HG03060 (cell line): Measurements from ENCODE around the gene OR6B3.

Source experiments
- ATAC-seq: cut with Tn5 transposase; IDR thresholded peaks from one replicate; pipeline ENCODE4 v1.9.1; 2021; ENCODE audit warnings: low read depth, moderate number of reproducible peaks; ENCODE audit not compliant: unreplicated experiment

Gene OR6B3

DNA sequence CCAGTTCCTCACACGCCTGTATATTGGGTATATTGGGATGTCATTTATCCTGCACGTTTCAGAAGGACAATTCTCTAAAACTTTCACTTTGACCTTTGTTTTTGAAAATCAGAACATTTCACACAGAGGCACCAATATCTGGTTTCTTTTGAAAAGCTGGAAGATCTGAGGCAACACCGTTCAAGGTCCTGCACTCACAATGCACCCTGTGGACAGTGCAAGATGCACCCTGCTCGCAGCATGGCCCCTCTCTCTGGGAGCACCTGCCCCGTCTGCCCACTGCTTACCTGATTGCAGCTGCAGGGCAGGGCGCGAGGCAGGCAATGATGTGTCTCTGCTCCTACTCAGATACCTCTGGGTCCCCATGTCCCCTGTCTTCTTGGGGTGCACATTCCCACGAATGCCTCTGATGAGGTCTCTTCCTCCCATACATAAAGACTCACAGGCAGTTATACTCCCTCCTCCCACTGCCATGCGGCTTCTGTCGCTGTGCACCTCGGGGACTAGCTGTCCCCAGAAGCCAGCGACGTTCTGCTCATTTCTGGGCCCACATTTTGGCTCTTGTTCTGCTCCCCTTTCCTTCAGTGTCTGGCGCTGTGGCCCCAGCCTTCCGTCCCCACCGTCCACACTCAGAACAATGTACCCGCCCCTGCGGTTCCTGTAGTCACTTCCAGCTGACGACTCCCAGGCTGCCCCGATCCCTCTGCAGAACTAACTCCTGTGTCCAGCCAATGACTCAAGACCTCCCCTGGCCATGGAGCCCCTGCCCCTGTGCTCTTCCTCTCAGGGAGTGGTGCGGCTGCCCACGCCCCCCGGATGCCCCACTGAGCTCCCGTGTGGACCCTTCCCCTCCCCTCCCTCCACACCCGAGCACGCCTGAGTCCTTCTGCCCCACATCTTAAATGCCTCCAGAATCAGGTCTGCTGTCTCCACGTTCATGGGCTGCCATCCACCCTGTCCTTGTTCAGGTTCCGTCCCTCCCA is at the start of gene OR6B3:
Gene OR6B3, minus strand, starts transcription at position 349 of the 983 bp plus-strand sequence.
- no peak for ATAC-seq

DNA sequence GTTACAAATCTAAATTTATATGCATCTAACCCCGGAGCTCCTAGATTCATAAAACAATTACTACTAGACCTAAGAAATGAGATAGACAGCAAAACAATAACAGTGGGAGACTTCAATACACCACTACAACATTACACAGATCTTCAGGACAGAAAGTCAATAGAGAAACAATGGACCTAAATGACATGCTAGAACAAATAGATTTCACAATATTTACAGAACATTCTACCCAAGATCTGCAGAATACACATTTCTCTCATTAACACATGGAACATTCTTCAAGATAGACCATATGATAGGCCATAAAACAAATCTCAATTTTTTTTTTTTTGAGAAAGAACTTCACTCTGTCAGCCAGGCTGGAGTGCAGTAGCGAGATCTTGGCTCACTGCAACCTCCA is 45.0 kb upstream of the OR6B3 start:
- no peak for ATAC-seq

- no peak for ATAC-seq
These were observed 42.5 kb upstream of the OR6B3 start for GRCh38 chr2:240095556-240096523.

DNA sequence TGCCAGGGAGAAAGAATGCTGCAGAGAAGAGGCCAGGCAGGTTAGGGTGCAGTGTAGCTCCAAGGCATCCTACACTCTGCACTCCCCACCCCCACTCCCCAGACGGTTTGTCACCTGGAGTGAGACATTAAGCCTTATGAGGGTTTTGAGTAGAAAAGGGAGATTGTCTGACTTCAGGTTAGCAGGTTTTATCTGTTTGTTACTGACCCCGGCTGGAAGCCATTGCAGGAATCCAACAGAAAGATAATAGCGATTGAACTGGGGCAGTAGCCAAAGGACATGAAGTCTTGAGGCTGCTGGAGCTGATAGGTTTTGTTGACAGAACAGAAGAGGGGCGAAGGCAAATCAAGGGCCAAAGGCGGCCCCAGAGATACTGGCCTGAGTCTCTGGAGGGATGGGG is 36.0 kb upstream of the OR6B3 start:
- no peak for ATAC-seq

DNA sequence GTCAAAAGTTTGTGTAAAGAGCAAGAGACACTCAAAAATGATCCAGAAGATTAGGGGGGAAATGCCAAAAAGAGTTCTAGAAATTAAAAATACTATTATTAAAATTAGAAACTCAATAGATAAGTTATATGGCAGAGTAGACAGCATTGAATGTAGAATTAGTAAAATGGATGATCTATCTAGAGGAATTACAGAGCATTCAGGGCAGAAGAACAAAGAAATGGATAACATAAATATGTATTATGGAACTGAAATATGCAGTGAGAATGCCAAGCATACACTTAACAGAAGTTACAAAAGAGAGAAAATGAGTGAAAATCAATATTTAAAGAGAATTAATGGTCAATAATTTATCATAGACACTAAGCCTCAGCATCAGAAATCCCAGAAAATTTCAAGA is 33.2 kb upstream of the OR6B3 start:
- no peak for ATAC-seq

GRCh38 chr2:240078631-240079030 is 25.3 kb upstream of the OR6B3 start:
- no peak for ATAC-seq

GRCh38 chr2:240077442-240077841 is 24.1 kb upstream of the OR6B3 start:
- no peak for ATAC-seq

GRCh38 chr2:240074545-240074944 is 21.2 kb upstream of the OR6B3 start:
- no peak for ATAC-seq

DNA sequence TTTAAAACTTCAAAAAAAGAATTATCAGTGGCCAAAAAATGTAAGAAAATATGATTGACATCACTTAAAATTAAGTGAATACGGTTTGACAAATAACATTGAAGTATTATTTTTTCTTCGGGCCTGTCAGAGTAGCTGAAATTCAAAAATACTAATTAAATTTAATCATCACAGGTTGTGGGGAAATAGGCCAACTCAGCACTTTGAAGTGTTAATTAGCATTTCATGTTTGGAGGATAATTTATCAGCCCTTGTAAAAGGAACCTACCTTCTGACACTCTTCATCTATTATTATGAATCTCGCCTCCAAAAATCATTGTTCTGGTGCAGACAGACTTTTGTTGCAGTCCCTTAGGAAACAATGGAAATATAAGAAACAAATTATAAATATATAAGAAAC is 17.6 kb upstream of the OR6B3 start:
- ATAC-seq = no peak

DNA sequence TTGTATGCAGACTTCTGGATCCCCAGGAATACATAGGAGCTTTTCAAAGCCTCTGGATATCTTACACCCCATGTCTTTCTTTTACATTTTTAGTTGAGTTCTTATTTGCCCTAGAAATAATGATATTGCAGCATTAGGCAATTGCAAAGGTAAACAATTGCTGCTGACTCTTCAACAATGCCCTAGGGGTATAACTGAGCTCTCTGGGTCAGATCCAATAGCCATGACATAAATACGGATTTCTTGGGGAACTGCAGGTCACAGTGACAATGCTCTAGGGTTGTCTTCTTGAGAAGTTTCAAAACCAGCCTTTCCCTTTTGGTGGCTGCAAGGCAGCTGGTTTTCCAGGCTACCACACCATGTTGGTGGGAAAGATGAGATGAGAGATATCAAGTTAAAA is 16.5 kb upstream of the OR6B3 start:
- no peak for ATAC-seq

DNA sequence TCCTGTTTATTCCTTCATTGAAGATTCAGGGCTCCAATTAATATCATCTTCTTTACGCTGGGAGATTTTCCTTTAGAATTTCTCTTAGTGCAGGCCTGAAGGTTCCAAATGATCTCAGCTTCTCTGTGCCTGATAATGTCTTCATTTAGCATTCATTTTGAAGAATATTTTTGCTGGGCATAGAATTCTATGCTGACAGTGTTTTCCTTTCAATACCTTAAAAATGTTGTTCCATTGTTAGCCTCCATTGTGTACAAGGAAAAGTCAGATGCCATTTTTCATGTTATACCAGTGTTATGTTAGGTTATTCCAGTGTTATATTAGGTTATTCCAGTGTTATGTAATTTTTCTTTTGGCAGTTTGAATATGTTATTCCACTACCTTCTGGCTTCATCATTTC is 14.9 kb upstream of the OR6B3 start:
- ATAC-seq = no peak

GRCh38 chr2:240066489-240066888 is 13.2 kb upstream of the OR6B3 start:
- ATAC-seq = no peak

DNA sequence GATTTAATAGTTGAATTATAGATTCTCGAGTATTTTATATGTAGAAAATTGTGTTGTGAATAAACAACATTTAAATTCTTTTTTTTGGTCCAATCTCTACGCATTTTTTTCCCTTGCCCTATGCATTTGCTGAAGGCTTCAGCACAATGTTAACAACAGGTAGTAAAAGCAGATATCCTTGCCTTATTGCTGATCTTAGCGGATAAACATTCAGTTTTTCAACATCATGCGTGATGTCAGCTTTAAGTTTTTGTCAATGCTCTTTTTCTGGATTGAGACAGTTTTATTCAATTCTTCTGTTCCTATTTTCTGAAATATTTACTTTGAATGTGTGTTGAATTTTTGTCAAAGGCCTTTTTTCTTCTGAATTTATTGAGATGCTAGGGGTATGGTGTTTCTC is 11.6 kb upstream of the OR6B3 start:
- no peak for ATAC-seq

GRCh38 chr2:240060977-240061591 is 7.8 kb upstream of the OR6B3 start:
- ATAC-seq = no peak

DNA sequence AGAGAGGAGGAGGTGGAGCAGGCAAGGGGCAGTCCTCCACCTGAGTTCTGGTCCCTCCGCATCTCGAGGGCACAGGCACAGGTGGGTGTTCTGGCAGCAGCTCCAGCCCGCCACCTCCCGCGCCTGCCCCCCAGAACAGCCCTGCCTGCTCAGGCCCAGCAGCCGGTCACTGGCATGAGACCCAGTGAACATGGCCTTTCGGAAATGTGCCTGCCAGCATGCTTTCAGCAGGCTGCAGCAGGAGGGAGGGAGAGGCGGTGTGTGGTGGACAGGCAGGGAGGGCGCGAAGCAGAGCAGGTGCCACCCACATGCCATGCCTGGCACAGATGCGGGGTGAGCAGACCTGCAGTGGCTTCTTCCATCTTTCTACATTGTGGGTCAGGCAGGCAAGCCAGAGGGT is 3.4 kb upstream of the OR6B3 start:
- no peak for ATAC-seq

- ATAC-seq = no peak
These were observed 2.0 kb upstream of the OR6B3 start for GRCh38 chr2:240055177-240055917.

GRCh38 chr2:240052524-240052923 is 797 bp downstream of the OR6B3 start:
- no peak for ATAC-seq

- ATAC-seq = no peak
These were observed 1.6 kb downstream of the OR6B3 start for GRCh38 chr2:240051697-240052096.

DNA sequence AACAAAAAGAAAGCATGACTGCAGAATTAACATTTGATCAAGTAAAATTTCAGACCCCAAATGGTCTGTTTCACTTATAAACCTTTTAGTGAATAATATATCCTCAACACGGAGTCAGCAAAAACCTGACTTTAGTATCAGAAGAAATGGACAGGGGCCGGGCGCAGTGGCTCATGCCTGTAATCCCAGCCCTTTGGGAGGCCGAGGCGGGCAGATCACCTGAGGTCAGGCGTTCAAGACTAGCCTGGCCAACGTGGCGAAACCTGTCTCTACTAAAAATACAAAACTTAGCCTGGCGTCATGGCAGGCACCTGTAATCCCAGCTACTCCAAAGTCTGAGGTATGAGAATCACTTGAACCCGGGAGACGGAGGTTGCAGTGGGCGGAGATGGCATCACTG is 3.0 kb downstream of the OR6B3 start:
- ATAC-seq = no peak

DNA sequence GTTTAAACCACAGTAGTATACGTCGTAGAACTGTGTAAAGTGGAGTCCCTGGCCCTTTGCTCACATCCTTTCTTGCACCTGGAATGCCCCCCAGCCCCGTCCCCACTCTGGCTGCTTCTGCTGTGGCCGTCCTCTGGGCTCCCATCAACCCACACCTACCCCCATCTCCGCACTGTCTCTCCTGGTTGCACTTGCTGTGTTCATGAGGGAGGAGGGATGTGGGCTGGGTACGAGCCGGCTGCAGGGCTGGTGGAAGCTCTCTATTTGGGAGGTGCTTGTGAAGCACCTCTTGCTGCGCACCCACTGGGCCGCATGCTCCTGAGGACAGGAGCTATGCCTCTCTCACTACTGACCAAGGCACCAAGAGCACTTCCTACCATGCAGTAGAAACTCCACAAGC is 5.1 kb downstream of the OR6B3 start:
- ATAC-seq = no peak
